ENCODE data around the gene CFAP92.

The CFAP92 gene, protein sequence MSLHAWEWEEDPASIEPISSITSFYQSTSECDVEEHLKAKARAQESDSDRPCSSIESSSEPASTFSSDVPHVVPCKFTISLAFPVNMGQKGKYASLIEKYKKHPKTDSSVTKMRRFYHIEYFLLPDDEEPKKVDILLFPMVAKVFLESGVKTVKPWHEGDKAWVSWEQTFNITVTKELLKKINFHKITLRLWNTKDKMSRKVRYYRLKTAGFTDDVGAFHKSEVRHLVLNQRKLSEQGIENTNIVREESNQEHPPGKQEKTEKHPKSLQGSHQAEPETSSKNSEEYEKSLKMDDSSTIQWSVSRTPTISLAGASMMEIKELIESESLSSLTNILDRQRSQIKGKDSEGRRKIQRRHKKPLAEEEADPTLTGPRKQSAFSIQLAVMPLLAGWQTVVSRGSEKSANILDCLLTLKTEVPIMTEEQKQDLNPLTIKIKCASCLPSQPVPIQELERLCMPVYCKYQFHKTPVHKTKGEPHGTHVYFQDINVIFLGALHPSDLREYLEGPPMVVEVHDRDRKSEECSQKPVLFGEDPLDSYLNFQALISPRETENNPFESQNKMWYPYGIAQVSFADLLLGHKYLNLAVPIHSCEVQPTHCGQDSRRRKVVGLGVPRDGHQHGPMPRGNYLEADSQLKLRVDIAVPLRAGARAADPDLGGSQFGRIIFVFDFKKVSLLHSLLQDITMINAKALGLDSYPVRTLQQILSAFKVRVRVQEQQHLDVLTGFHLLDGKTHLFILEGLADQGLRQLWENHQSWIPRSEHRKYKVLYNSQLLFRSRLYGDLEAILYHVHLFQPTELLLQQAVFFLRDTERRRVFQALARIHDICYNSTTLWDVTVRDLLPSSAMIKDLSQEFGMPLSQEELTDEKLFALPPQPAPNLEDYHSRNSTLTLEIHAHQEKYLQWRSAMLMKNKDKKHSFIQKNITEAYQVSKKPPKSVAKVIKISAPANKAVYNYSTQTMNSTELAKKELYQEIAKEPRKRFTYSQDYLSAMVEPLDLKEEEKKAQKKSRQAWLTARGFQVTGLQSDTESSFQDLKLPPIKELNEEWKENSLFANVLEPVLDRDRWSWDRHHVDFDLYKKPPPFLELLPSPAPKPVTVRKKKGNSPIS

DNA sequence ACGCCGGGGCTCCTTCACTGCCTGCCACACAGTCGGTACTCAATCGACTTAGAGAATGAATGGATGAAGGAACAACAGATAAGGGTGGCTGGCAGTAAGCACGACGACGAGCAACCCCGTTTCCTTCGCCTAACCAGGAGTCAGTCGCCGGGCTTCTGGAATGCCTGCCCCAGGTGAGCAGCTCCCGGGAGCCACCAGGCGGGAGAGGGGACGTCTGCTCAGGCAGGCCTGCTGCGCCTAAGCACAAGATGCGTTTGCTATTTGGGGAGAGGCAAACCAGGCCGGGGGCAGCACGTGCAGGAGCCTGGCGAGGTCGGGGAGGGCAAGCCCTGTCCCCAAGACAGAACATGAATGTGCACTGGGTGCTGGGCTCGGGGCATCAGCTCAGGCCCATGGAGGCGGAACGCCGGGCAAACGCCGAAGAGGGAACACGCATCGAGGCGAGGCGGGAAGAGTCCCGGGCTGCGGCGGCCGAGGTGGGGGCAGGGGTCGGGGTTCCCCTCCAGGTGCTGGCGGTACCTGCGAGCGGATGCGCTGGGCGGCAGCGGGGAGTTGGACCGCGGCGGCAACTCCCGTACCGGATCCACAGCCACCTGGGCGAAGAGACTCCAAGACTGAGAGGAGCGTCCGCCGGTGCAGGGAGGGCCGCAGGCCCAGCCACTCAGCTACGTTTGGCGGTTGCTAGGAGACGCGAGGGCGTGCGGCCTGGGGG, at the start of gene CFAP92:
CFAP92 (minus strand) TSS at position 616 of the 712 bp plus-strand sequence. CDS start 772 bp downstream, outside the sequence.
- peak; percentile 85 for DNase-seq (ENCODE audit: low spot score)

DNA sequence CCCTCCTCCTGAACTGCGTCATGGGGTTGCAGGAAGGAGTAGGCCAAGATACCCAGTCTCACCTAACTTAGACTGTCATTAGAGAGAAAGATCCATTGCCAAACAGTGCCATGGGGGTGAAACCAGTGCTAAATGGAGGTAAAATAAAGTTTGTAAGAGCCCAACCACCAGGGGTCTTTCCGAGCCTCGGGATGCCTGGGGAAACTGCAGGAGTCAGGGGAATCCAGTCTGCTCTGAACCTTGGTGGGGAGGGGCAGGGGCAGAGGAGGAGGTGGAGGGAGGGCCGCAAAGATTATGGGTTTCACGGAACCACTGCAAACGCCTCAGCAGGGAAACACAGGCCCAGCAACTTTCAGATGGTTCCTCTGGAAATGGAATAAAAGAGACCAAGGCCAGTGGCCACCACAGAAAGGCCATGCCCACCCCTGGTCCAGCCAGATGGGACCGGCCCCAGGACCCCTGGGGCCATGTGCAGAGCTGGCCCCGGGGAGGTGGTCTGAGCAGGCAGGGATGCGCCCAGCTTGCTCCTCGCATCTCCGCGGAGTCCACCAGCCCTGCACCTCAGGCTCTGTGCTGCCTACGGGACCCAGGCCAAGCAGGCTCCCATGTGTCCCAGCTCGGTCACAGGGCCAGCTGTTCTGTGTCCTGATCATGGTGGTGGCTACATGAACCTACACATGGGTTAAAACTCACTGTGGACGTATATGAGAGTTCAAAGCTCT, 46.9 kb upstream of the CFAP92 start:
- no peak for DNase-seq (ENCODE audit: low spot score)

DNA sequence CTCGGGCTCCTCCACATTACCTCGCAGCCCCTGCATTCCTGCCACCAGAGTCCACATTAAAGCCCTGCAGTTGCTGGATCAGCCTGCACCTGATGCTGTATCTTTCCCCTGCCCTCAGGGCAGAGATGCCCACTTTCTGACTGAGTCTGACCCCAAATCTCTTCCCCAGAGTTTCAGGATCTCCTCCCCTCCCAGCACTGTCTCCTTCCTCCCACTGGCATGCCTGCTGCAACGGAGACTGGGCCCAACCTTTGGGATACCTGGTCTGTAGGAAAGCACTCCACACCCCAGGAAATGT, 46.1 kb upstream of the CFAP92 start:
- DNase-seq (ENCODE audit: low spot score) = no peak

DNA sequence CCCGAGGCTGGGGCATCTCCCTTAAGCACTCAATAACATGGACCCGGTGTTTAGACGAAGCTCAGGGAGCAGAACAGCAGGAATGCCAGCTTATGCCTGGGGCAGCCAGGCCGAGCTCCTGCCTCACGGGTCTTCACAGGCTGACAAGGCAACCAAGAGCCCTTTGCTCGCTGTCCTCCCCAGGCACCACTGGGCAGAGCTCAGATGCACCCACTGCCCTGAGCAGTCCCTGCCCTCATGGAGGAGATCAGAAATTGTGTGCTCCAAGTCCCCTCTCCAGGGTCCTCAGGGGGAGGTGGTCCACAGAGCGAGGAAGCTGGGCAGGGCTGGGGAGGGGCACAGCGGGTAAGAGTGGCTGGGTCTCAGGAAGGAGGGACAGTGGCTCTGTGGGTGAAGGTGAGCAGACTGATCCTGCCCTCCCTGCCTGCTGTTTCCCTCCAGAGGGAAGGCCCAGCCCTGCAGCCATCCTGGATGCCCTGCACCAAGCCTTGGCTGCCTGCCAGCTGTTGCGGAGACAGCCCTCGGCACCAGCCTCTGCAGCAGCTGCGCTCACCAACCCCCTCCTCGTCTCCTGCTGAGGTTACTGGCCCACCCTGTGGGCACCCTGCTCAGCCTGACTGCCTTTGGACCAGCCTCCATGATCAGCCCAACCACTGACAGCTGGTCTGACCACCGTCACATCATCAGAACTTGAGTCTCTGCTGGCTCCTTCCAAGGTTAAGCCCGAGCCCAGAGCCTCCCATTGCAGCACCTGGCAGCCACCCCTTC, 45.6 kb upstream of the CFAP92 start:
- no peak for DNase-seq (ENCODE audit: low spot score)

DNA sequence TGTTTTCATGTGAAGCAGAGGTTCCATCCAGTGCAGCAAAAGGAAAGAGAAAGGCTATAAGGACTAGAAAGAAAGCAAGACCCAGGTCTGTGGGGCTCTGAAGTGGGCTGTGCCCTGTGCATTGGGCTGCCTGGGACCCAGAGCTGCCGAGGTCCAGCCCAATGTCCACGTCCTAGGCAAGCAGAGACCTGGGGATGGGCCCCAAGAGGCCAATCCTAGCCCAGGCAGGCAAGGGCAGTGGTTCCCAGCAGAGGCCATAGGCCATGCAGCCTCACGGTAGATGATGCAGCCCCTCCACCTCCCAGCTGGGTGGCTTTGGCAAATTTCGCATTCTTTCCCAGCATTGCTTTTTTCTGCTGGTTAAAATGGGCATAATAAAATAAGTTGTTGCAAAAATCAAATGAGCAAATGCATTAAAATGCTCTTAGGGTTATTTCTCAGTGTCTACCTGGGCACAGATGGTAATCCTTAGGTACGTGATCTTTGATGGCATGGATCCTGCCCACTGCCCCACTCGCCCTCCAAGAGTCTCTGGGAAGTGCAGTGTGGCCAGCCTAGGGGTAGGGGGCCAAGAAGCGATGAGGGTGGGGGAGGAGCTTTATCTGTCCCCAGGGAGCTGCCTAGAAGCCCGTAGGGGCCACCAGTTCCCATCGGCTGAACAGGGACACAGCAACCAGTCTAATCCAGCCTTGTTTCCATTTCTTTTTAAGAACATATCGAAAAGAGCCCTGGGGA, 44.4 kb upstream of the CFAP92 start:
- DNase-seq (ENCODE audit: low spot score) = no peak

DNA sequence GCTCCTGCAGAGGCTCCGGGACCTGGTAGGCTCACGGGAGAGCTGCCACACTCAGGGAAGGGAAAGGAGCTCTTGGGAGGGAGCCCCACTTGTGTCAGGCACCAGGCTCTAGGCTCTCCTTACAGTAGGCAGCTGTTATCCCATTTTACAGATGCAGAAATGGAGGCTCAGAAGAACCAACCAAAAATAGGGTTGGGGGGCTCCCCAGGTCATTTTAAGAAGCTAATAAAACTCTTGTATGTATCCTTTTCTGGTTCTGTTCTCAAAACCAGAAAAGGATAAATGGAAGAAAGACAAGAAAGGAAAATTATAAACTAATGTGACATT, 43.2 kb upstream of the CFAP92 start:
- DNase-seq (ENCODE audit: low spot score) = no peak

DNA sequence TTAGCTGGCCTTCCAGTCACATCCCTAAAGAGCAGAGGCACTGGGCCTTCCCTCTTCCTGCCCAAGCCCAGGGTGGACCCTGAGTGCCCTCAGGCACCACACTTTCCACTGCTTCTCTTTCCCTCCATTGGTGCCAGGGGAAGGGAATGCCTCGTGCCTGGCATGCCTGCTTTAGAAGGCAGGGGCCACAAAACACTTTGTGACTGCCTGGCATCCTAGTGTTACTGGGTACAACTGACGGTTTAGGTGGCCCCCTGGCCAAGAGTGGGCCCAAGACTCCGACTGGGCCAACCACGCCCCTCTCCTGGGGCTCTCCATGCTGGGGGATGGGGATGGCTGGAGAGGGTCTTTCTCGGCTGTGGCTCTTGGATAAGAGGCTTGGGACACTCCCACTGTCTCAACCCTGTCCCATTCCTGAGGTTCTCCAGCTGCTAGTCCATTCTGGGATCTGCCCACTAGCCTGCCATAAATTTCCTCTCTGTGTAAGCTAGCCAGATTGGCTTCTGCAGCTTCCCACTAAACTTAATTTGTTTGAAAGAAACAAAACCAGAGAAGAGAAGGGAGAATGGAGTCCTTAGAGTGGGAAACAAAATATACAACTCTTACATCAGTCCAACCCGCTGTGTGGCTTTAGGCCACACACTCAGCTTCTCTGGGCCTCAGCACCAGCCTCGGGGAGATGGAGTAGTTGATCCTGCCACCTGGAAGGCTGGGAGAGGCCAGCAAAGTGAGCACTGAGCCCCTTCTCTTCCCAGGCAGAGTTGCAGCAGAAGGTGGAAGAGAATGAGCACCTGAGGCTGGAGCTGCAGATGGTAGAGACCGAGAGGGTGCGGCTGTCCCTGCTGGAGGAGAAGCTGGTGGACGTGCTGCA, 42.6 kb upstream of the CFAP92 start:
- DNase-seq (ENCODE audit: low spot score) = no peak

DNA sequence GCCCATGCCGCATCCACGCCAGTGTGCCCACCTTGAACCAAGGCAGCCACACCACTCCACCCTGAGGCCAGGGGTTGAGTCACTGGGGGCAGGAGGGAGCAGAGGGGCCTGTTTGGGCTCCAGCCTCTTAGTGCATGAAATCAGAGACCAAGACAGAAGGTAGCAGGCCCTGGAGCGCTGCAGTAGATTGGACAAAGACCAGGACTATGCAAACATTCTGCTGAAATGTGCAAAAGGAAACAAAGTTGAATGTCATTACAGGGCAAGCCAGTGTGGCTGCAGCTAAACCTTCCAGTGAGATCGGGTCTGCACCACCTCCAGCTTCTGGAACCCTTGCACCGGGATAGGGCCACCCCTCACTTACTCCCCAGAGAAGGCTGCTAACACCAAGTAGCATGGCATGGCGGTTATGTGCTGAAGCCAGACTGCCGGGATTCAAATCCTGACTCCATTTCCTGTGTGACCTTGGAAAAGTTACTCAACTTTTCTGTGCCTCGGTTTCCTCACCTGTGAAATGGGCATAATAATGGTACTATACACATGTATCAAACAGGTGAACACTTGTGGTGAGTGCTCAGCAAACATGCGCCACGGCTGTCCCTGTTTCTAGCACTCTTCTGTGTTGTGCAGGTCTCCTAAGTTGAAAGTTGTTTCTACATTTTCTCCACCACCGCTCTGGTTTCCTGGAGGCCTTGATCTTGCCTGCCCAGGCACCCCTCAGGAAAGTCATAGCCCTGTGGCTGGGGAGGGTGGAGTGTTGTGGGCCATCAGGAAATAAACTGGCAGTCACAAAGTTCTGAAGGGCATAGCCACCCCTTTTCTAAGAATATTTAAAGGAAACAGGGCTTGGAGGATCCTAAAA, 41.7 kb upstream of the CFAP92 start:
- DNase-seq (ENCODE audit: low spot score) = no peak

DNA sequence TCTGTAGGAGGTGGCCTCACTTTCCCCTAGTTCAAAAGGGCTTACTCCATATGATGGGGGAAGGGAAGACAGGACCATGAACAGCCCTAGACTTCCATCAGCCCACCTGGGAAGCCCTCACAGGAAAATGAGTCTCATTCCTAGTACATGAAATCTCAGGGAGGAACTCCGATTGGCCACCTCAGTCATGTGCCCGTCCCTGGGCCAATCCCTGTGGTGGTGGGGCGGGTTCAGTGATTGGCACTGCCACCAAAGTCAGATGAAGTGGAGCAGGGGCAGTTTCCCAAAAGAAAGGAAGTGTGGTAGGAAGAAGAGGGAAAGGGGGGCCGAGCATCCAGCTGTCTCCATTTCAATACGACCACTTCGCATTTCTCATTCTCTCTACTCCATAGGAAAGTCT, 40.8 kb upstream of the CFAP92 start:
- DNase-seq (ENCODE audit: low spot score) = no peak

DNA sequence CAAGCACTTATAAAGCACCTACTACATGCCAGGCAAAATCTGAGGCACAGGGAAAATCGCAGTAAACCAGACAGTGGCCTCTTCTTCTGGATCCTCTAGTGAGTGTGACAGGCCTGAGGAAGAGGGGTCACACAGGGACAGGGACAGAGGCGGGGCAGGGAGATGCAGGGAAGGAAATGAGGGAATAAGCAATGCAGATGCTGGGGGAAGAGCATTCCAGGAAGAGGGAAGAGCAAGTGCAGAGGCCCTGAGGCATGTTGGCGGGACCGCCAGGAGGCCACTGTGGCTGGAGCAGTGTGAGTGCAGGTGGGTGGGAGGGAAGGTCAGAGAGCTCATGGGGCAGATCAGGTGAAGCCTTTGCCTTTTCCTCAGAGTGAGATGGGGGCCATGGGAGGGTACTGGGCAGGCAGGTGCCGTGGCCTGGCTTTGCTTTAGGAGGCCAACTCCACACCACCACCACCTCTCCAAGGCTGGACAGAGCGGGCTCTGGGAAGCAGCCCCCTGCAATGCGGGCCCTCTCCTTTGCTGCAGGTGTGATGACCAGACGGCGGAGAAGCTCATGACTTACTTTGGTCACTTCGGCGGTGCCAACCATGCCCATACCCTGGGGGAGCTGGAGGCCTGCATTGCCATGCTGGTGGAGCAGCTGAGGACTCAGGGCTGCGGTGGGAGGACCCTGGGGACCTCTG, 39.9 kb upstream of the CFAP92 start:
- DNase-seq (ENCODE audit: low spot score) = no peak

DNA sequence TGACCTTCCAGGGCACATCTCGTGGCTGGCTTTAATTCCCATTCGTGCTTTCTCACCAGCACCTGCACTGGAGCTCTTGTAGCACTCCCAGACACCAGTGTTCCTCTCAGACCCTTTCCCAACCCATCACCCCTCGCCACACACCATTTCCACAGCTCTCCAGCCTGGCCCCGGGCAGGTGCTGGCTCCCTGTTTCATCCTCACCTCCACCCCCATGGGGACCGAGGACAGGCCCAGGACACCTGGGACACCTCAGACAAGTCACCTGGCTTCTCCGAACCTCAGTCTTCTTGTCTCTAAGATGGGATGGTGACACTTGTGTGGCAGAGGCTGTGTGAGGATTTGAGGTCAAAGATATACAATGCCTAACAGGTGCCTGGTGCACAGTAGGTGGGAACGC, 39.3 kb upstream of the CFAP92 start:
- no peak for DNase-seq (ENCODE audit: low spot score)

DNA sequence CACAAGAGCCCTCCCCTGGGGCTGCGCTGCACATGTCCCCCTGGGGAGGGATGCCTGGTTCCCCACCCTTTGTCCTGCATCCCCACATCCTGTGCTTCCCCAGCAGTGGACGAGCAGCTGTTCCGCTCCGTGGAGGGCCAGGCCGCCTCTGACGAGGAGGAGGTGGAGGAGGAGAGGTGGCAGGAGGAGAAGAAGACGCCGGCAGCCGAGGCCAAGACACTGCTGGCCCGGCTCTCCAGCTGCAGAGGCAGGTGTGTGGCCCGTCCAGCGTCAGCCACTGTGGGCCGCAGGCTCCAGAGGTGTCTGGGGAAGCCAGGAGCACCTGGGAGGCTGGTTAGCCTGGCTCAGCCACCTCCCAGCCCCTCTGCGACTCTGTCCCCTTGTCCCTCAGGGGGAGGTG, 38.8 kb upstream of the CFAP92 start:
- DNase-seq (ENCODE audit: low spot score) = no peak

DNA sequence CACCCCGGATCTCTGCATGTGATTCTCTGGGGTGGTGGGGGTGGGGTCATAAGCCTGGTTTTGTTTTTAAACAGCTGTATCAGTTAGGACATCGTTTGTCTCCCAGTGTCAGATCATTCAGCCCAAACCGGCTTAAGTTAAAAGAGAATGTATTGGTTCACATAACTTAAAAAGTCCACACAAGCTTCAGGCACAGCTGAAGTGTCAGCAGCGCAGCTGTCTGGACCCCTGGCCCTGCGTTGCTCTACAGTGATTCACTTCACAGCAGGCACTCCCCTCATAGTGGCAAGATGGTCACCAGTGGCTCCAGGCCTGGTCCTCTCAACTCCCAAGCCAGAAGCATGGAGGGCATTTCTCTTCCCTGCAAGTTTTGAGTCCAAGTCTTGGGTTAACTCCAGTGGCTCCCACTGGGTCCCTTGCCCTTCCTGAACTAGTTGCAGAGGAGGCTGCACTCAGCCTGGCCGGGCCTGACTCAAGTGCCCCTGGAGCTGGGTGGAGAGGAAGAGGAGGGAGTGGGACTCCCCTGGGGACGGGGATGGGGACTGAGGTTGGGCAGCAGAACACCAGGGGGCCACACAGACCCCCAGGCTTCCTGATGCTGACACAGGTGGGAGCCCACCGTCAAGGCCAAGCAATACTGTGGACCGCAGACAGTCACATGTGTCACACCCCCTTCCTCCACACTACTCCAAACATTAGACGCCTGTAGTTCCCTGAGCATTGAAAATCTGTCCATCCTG, 37.8 kb upstream of the CFAP92 start:
- no peak for DNase-seq (ENCODE audit: low spot score)

DNA sequence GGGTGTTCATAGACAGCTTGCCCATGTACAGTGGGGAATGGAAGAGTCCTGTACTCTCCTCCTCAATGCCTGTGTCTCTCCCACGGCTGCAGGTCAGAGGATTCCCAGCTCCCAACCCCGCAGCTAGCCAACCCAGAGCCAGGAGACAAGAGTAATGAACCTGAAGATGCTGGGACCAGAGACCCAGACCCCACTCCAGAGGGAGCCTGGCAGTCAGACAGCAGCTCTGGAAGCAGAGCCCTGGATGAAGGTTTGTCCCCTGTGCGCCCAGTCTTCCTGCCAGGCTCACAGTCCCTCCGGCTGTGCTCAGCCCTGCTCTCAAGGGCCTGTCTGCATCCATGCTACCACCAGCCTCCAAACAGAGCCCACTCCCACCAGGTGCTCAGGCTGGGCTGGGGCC, 36.7 kb upstream of the CFAP92 start:
- no peak for DNase-seq (ENCODE audit: low spot score)

DNA sequence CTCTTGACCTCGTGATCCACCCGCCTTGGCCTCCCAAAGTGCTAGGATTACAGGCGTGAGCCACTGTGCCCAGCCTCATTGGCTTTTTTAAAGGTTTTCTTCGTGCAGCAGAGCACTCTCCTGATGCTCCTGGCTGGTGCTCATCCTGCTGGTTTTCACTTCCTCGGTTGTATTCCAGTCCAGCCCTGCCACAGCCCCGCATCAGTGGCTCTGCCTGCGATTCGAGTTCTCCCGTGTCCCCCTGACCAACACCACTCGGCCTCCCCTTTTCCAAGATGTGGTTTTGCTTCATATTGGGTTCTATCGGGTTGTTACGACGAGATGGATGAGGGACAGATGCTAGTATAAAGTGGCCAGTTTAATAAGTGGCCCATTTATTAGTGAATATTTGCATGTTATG, 35.0 kb upstream of the CFAP92 start:
- no peak for DNase-seq (ENCODE audit: low spot score)

DNA sequence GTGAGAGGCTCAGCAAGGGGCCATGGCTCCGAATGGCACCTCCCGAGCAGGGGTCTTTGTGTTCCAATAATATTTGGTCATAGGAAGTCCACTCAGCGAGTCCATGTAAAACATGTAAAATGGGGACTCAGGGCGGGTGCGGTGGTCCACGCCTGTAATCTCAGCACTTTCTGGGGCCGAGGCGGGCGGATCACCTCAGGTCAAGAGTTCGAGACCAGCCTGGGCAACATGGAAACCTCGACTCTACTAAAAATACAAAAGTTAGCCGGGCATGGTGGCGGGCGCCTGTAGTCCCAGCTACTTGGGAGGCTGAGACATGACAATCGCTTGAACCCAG, 33.6 kb upstream of the CFAP92 start:
- no peak for DNase-seq (ENCODE audit: low spot score)
